Glutamatergic neuron (in vitro differentiated cells): ENCODE measurements around the gene OXGR1. TPM values are rescaled to one million over a fixed set of nuclear protein-coding genes. Genes with fewer than 3 reads are reported as not detected.

Experiments used
- DNase-seq: peaks from one replicate; pipeline ENCODE4 v3.0.0; 2022
- H3K27ac Mint-ChIP-seq: one replicate; pipeline ENCODE4 v1.8.0; 2020; ENCODE audit warnings: mild to moderate bottlenecking, mixed read lengths, inconsistent platforms; ENCODE audit not compliant: unreplicated experiment
- H3K27me3 Mint-ChIP-seq: one replicate; pipeline ENCODE4 v1.8.0; 2020; ENCODE audit warnings: mild to moderate bottlenecking, moderate library complexity, mixed read lengths, inconsistent platforms; ENCODE audit not compliant: unreplicated experiment
- H3K36me3 Mint-ChIP-seq: one replicate; pipeline ENCODE4 v1.8.0; 2020; ENCODE audit warnings: mild to moderate bottlenecking, mixed read lengths, inconsistent platforms; ENCODE audit not compliant: unreplicated experiment
- H3K4me1 Mint-ChIP-seq: one replicate; pipeline ENCODE4 v1.8.0; 2020; ENCODE audit warnings: mild to moderate bottlenecking, low read depth, mixed read lengths, inconsistent platforms; ENCODE audit not compliant: unreplicated experiment
- H3K4me3 Mint-ChIP-seq: one replicate; pipeline ENCODE4 v1.8.0; 2020; ENCODE audit warnings: mild to moderate bottlenecking, mixed read lengths, inconsistent platforms; ENCODE audit not compliant: unreplicated experiment
- H3K9me3 Mint-ChIP-seq: one replicate; pipeline ENCODE4 v1.8.0; 2020; ENCODE audit warnings: mild to moderate bottlenecking, moderate library complexity, mixed read lengths, inconsistent platforms; ENCODE audit not compliant: unreplicated experiment
- CTCF ChIP-seq: fragments of 200-600 bp; sonication (generic); IDR thresholded peaks from one replicate; pipeline ENCODE4 v1.5.0; 2021; ENCODE audit not compliant: partially characterized antibody, unreplicated experiment
- total RNA-seq: library from RNA; stranded (reverse); fragmentation: NEBNext Ultra II Directional; extraction: Animal tissue kit (Norgen Biotek cat#: 25700); gene quantifications from one replicate; pipeline ENCODE4 v1.2.1, GENCODE V29; 2021; ENCODE audit not compliant: unreplicated experiment

Gene OXGR1
- total RNA-seq, 1 donor from 2014 or later = not detected

GRCh38 chr13:96967248-96967745 lies 27.0 kb downstream of the OXGR1 start:
- Mint-ChIP-seq H3K4me1 (no peaks in the 10 kb centered on the region), H3K4me3 (no peak overlapping the region), H3K9me3 (peaks cover 11% of the 10 kb centered on the region), H3K27me3 (no peaks in the 10 kb centered on the region), H3K36me3 (peaks cover 22% of the 10 kb centered on the region), H3K27ac (no peak overlapping the region)
- no peak for DNase-seq
- TF ChIP-seq CTCF = peak; percentile 37

GRCh38 chr13:96966415-96967102 lies 27.7 kb downstream of the OXGR1 start:
- Mint-ChIP-seq H3K9me3 (peaks cover 11% of the 10 kb centered on the region), H3K4me1 (no peaks in the 10 kb centered on the region), H3K36me3 (peaks cover 18% of the 10 kb centered on the region), H3K4me3 (no peak overlapping the region), H3K27me3 (no peaks in the 10 kb centered on the region), H3K27ac (no peak overlapping the region)
- TF ChIP-seq CTCF = no peak
- no peak for DNase-seq

GRCh38 chr13:96963786-96964475 lies 30.3 kb downstream of the OXGR1 start:
- H3K36me3 Mint-ChIP-seq = peaks cover 9% of the 10 kb centered on the region
- peaks cover 9% of the 10 kb centered on the region for H3K9me3 Mint-ChIP-seq
- no peak overlapping the region for H3K27ac Mint-ChIP-seq
- H3K27me3 Mint-ChIP-seq = no peaks in the 10 kb centered on the region
- no peak overlapping the region for H3K4me3 Mint-ChIP-seq
- no peak for DNase-seq
- H3K4me1 Mint-ChIP-seq = no peaks in the 10 kb centered on the region
- TF ChIP-seq CTCF = no peak

- no peaks in the 10 kb centered on the region for H3K9me3 Mint-ChIP-seq
- H3K4me1 Mint-ChIP-seq = no peaks in the 10 kb centered on the region
- TF ChIP-seq CTCF = no peak
- H3K36me3 Mint-ChIP-seq = no peaks in the 10 kb centered on the region
- no peak overlapping the region for H3K27ac Mint-ChIP-seq
- no peak for DNase-seq
- H3K4me3 Mint-ChIP-seq = no peak overlapping the region
- H3K27me3 Mint-ChIP-seq = no peaks in the 10 kb centered on the region
Observed at GRCh38 chr13:96960379-96960778, 33.9 kb downstream of the OXGR1 start.
